ENCODE data around the gene C4BPA.

C4BPA gene

GRCh38 chr1:207088701-207089626 lies 15.1 kb upstream of the C4BPA start, which contains the start of gene C4BPB:
TSS of gene C4BPB (plus strand) at chr1:207088860. CDS start at chr1:207089532, 672 bp downstream.
- in situ Hi-C loops (cut with MboI; ENCODE audit: low pct_unique_long_range_greater_than_20kb, low sequenced_read_pairs, unreplicated experiment) = loop anchor here (25.0 kb wide), 1 partner anchor 398 kb away; the partner anchor contains the start of gene CR1
- no peak for TF ChIP-seq CTCF (IDR thresholded peaks at IDR 0.05; ENCODE audit: extremely low read depth, insufficient read depth, missing control alignments)
- DNase-seq (ENCODE audit: low spot score) = no peak

GRCh38 chr1:207089627-207090355 lies 14.2 kb upstream of the C4BPA start:
- DNase-seq (ENCODE audit: low spot score) = no peak
- TF ChIP-seq CTCF (IDR thresholded peaks at IDR 0.05; ENCODE audit: extremely low read depth, insufficient read depth, missing control alignments) = no peak
- in situ Hi-C loops (cut with MboI; ENCODE audit: low pct_unique_long_range_greater_than_20kb, low sequenced_read_pairs, unreplicated experiment) = loop anchor here (25.0 kb wide), 1 partner anchor 398 kb away; the partner anchor contains the start of gene CR1

DNA sequence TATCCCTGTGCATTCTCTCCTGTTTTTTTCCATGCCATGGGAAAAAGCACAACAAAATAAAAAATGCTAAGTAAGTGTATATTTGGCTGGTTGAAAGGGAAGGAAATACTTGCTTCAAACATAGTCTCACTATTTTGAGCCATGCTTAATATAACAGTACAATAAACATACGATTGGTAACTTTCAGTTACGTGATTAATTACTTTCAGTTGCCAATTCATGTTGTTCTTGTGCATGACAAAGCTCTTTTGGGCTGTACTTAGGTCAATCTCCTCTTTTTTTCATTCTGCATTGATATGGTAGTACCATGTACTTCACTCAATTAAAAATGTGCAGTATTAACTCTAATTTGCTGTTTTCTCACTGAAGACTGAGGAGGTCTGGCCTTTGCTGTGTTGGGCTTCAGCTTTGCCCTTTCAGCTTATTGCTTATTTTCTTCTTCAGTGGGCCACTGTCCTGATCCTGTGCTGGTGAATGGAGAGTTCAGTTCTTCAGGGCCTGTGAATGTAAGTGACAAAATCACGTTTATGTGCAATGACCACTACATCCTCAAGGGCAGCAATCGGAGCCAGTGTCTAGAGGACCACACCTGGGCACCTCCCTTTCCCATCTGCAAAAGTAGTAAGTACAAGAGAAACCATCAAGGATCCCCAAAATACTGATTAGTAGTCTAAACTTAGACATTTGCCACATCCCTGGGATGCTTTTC lies 12.7 kb upstream of the C4BPA start:
- in situ Hi-C loops (cut with MboI; ENCODE audit: low pct_unique_long_range_greater_than_20kb, low sequenced_read_pairs, unreplicated experiment) = loop anchor here (25.0 kb wide), 1 partner anchor 396 kb away; the partner anchor contains the start of gene CR1
- DNase-seq (ENCODE audit: low spot score) = no peak
- no peak for TF ChIP-seq CTCF (IDR thresholded peaks at IDR 0.05; ENCODE audit: extremely low read depth, insufficient read depth, missing control alignments)

DNA sequence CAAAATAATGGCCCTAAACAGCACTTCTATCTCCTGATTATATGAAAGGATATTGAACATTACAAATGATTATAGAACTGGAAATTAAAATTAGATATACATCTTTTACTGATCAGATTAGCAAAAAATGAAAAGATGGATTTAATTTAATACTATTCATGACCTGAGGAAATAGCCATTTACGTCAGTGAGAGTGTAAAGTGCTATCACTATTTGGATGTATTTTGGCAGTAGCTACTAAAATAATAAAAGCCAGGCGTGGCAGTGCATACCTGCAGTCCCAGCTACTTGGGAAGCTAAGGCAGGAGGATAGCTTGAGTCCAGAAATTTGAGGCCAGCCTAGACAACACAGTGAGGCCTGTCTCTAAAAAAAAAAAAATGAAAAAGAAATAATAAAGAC lies 10.1 kb upstream of the C4BPA start:
- TF ChIP-seq CTCF (IDR thresholded peaks at IDR 0.05; ENCODE audit: extremely low read depth, insufficient read depth, missing control alignments) = no peak
- in situ Hi-C loops (cut with MboI; ENCODE audit: low pct_unique_long_range_greater_than_20kb, low sequenced_read_pairs, unreplicated experiment) = loop anchor here (25.0 kb wide), 1 partner anchor 393 kb away; the partner anchor contains the start of gene CR1
- no peak for DNase-seq (ENCODE audit: low spot score)

DNA sequence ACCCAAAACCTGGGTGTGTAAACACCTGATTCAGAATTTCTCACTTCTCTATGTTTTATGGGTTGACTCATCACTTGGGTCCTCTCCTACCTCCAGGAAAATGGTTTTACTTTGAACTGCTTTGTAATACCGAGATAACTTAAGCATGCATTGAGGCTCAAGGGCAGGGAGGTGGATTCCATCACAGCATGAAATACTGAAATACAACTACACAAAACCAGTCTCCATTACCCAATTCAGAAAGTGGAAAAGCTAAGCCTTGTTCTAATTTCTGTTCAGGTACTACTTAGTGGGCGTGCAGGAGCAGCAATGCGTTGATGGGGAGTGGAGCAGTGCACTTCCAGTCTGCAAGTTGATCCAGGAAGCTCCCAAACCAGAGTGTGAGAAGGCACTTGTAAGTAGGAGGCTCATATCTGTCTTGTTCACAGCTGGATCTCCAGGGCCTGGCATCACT lies 6.1 kb upstream of the C4BPA start:
- TF ChIP-seq CTCF (IDR thresholded peaks at IDR 0.05; ENCODE audit: extremely low read depth, insufficient read depth, missing control alignments) = no peak
- peak; percentile 62 for DNase-seq (ENCODE audit: low spot score)
- in situ Hi-C loops (cut with MboI; ENCODE audit: low pct_unique_long_range_greater_than_20kb, low sequenced_read_pairs, unreplicated experiment) = loop anchor here (25.0 kb wide), 1 partner anchor 389 kb away; the partner anchor contains the start of gene CR1

DNA sequence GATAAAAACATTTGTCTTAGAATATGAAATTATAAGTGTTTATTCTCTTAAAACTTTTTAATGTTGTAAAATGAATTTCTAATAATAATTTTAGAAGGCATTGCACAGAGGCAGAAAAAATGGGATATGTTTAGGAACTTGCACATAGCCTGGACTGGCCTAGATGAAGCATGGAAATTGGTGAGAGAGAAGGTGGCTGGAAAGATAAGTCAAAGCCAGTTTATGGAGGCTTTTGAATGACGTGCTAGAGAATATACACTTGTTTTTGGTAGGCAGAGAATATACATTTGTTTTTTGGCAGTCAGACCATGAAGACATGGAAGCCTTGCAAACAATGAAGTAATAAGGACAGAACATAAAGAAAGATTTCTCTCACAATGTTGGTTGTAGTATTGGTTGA lies 2.3 kb upstream of the C4BPA start:
- DNase-seq (ENCODE audit: low spot score) = no peak
- no peak for TF ChIP-seq CTCF (IDR thresholded peaks at IDR 0.05; ENCODE audit: extremely low read depth, insufficient read depth, missing control alignments)
- in situ Hi-C loops (cut with MboI; ENCODE audit: low pct_unique_long_range_greater_than_20kb, low sequenced_read_pairs, unreplicated experiment) = no loop called here
